GM18517 (cell line): ENCODE measurements around the gene TBCC.

Experiments used
- ATAC-seq: cut with Tn5 transposase; IDR thresholded peaks from one replicate; pipeline ENCODE4 v1.9.1; 2021; ENCODE audit warnings: mild to moderate bottlenecking, moderate library complexity; ENCODE audit not compliant: unreplicated experiment

TBCC gene

GRCh38 chr6:42696526-42697267 is 49.2 kb downstream of the TBCC start:
- ATAC-seq: no peak

- no peak for ATAC-seq
Observed at GRCh38 chr6:42694586-42694985, 51.3 kb downstream of the TBCC start.
